HL-60 (cell line): ENCODE data around the gene RALA.
A peak's percentile ranks its signal among the peaks of the same experiment; 100 is the strongest.

Experiments
- DNase-seq, 2 experiments: peaks; one replicate each; pipeline ENCODE4 v3.0.0-alpha.2; 2010 to 2020; ENCODE audit warnings: low read depth in 1 of 2, low spot score in 1 of 2
- H3K27ac ChIP-seq: fragments of 250-450 bp; sonication (Bioruptor Pico); replicated peaks from 2 replicates; pipeline ENCODE4 v1.5.1; 2020; ENCODE audit warnings: mild to moderate bottlenecking, moderate library complexity
- H3K27me3 ChIP-seq: fragments of 250-450 bp; sonication (Bioruptor Pico); 2 replicates; pipeline ENCODE4 v1.5.1; 2021; ENCODE audit warnings: mild to moderate bottlenecking, moderate library complexity; ENCODE audit not compliant: insufficient read depth, poor library complexity, severe bottlenecking
- H3K4me3 ChIP-seq: replicated peaks from 2 replicates; pipeline ENCODE4 v1.5.1; 2011; ENCODE audit warnings: mild to moderate bottlenecking, control low read depth, low read length; ENCODE audit not compliant: insufficient read depth
- GABPA ChIP-seq: IDR thresholded peaks from 2 replicates; pipeline ENCODE4 v1.6.1; 2012; ENCODE audit warnings: low read depth
- POLR2AphosphoS5 ChIP-seq: IDR thresholded peaks from 2 replicates; pipeline ENCODE4 v1.6.1; 2012; ENCODE audit warnings: low read depth
- SPI1 ChIP-seq: IDR thresholded peaks from 2 replicates; pipeline ENCODE4 v1.6.1; 2012; ENCODE audit warnings: low read depth, mild to moderate bottlenecking, borderline replicate concordance
- long read RNA-seq: library from polyadenylated mRNA; unstranded; transcript quantifications from one replicate; pipeline ENCODE4 v2.0.0, GENCODE V29; 2020
- TF ChIP-seq, protein P1 (sequence below): IDR thresholded peaks from one replicate; pipeline ENCODE4 v1.5.1; 2011; ENCODE audit warnings: low read length, control low read depth, inconsistent platforms; ENCODE audit not compliant: insufficient read depth
- TF ChIP-seq, protein P2 (sequence below): IDR thresholded peaks from 2 replicates; pipeline ENCODE4 v1.6.1; 2012; ENCODE audit warnings: low read depth; ENCODE audit not compliant: insufficient replicate concordance

The RALA gene, protein sequence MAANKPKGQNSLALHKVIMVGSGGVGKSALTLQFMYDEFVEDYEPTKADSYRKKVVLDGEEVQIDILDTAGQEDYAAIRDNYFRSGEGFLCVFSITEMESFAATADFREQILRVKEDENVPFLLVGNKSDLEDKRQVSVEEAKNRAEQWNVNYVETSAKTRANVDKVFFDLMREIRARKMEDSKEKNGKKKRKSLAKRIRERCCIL
- long read RNA-seq, transcript RALA-201 (5 exons, 2,880 nt) = major isoform, 143 of 157 reads
- long read RNA-seq, partial matches to known transcripts = 5 of 157 reads
- long read RNA-seq, other reads (novel, unspliced or antisense) = 5 of 157 reads

DNA sequence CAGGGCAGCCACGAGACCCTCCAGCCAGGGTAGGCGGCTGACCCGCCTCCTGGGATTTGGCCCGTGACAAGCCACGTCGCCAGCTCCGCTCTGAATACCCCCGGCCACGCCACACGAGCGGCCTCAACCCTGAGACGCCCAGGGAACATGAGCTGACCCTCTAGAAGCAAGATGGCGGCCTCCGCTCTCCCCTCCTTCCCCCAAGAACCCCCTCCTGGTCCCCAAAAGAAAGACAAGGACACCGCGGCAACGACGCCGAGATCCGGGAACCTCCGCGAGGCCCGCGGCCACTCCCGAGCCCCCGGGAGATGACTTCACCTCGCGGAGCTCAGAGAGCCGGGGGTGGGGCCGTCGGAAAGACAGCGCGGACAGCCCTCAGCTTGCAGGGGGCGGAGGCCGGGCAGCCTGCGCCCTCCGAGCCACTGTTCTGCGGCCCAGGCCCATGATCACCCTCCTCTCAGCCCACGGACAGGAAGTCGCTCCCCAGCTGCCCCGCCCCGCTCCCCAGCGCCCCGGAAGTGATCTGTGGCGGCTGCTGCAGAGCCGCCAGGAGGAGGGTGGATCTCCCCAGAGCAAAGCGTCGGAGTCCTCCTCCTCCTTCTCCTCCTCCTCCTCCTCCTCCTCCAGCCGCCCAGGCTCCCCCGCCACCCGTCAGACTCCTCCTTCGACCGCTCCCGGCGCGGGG is at the start of gene RALA:
TSS of gene RALA (plus strand) at position 526 of the 685 bp plus-strand sequence. CDS start 63,096 bp downstream, outside the sequence.
- peak within 1 kb of the TSS; percentile 92 for H3K27ac ChIP-seq
- DNase-seq = peak; percentile 80 to 91
- TF ChIP-seq, protein P1, sequence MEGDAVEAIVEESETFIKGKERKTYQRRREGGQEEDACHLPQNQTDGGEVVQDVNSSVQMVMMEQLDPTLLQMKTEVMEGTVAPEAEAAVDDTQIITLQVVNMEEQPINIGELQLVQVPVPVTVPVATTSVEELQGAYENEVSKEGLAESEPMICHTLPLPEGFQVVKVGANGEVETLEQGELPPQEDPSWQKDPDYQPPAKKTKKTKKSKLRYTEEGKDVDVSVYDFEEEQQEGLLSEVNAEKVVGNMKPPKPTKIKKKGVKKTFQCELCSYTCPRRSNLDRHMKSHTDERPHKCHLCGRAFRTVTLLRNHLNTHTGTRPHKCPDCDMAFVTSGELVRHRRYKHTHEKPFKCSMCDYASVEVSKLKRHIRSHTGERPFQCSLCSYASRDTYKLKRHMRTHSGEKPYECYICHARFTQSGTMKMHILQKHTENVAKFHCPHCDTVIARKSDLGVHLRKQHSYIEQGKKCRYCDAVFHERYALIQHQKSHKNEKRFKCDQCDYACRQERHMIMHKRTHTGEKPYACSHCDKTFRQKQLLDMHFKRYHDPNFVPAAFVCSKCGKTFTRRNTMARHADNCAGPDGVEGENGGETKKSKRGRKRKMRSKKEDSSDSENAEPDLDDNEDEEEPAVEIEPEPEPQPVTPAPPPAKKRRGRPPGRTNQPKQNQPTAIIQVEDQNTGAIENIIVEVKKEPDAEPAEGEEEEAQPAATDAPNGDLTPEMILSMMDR = no peak
- TF ChIP-seq, protein P2, sequence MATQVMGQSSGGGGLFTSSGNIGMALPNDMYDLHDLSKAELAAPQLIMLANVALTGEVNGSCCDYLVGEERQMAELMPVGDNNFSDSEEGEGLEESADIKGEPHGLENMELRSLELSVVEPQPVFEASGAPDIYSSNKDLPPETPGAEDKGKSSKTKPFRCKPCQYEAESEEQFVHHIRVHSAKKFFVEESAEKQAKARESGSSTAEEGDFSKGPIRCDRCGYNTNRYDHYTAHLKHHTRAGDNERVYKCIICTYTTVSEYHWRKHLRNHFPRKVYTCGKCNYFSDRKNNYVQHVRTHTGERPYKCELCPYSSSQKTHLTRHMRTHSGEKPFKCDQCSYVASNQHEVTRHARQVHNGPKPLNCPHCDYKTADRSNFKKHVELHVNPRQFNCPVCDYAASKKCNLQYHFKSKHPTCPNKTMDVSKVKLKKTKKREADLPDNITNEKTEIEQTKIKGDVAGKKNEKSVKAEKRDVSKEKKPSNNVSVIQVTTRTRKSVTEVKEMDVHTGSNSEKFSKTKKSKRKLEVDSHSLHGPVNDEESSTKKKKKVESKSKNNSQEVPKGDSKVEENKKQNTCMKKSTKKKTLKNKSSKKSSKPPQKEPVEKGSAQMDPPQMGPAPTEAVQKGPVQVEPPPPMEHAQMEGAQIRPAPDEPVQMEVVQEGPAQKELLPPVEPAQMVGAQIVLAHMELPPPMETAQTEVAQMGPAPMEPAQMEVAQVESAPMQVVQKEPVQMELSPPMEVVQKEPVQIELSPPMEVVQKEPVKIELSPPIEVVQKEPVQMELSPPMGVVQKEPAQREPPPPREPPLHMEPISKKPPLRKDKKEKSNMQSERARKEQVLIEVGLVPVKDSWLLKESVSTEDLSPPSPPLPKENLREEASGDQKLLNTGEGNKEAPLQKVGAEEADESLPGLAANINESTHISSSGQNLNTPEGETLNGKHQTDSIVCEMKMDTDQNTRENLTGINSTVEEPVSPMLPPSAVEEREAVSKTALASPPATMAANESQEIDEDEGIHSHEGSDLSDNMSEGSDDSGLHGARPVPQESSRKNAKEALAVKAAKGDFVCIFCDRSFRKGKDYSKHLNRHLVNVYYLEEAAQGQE = no peak
- TF ChIP-seq GABPA = peak; percentile 92
- peak; percentile 62; the same call in 1 of the 2 replicates for TF ChIP-seq POLR2AphosphoS5
- TF ChIP-seq SPI1 = no peak
- no peaks in the 10 kb centered on the region for H3K27me3 ChIP-seq
- peak within 1 kb of the TSS; percentile 89 for H3K4me3 ChIP-seq

DNA sequence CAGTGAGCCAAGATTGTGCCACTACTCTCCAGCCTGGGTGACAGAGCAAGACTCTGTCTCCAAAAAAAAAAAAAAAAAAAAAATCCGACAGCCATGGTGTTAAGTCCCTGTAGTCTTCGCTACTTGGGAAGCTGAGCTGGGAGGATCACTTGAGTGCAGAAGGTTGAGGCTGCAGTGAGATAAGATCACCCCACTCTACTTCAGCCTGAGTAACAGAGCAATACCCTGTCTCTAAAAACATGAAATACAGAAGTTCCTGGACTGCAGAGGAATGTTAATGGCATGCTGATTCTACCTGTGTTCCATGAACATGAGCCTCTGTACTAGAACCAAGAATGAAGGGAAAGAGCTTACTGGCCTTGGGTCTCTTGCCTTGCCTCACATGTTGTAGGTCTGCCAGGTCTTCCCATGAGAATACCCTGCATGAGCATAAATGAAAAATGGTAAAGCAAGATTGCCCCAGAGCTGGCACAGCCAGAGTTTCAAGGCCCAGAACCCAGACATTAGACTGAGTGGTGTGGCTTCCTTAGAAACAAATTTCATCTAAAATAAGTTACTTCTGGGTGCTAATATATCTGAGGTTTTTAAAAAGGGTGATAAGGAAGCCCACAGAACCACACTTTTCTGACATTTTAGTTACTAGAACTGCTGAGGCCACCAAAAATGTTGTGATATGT is 48.6 kb upstream of the RALA start:
- DNase-seq = no peak
- Histone ChIP-seq H3K4me3 (no peak overlapping the region), H3K27ac (no peak overlapping the region), H3K27me3 (no peaks in the 10 kb centered on the region)
- TF ChIP-seq, protein P1 = no peak
- TF ChIP-seq POLR2AphosphoS5 (no peak), GABPA (no peak), SPI1 (no peak)
- TF ChIP-seq, protein P2 = no peak

DNA sequence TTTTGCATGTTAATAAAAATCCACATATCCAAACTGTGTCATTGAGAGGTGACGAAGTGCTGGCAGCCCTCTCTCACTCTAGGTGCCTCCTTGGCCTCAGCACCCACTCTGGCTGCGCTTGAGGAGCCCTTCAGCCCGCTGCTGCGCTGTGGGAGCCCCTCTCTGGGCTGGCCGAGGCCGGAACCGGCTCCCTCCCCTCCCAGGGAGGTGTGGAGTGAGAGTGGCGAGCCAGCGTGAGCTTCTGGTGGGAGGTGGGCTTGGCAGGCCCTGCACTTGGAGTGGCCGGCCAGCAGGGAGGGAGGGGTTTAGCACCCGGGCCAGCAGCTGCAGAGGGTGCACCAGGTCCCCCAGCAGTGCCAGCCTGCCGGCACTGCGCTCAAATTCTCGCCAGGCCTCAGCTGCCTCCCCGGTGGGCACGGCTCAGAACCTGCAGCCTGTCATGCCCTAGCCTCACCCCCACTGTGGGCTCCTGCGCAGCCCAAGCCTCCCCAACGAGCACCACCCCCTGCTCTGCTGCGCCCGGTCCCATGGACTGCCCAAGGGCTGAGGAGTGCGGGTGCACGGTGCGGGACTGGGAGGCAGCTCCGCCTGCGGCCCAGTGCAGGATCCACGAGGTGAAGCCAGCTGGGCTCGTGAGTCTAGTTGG is 46.0 kb upstream of the RALA start:
- H3K4me3 ChIP-seq = no peak overlapping the region
- TF ChIP-seq SPI1 (no peak), GABPA (no peak), POLR2AphosphoS5 (no peak)
- TF ChIP-seq, protein P1 = no peak
- TF ChIP-seq, protein P2 = no peak
- DNase-seq = no peak
- no peaks in the 10 kb centered on the region for H3K27me3 ChIP-seq
- H3K27ac ChIP-seq = no peak overlapping the region
